ENCODE results near the gene SERINC3.

DNA sequence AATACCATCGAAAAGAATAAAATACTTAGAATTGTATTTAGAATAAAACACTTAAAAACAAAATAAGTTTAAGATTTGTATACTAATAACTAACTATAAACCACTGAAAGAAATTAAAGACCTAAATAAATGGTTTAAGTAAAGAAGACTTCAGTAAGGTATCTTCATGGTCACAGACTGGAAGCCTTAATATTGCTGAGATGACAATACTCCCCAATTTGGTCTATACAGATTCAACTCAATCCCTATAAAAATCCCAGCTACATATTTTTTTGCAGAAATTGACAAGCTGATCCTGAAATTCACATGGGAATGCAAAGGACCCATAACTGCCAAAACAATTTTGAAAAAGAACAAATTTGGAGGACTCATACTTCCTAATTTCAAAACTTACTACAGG lies 18.9 kb downstream of the SERINC3 start:
- TF ChIP-seq ZNF384 (IDR thresholded peaks at IDR 0.05; ENCODE audit: borderline replicate concordance, low read depth, low read length) (no peak), ZBED1 (IDR thresholded peaks at IDR 0.05; ENCODE audit: borderline replicate concordance) (no peak)
- TF ChIP-seq, protein P1, sequence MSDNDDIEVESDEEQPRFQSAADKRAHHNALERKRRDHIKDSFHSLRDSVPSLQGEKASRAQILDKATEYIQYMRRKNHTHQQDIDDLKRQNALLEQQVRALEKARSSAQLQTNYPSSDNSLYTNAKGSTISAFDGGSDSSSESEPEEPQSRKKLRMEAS (IDR thresholded peaks at IDR 0.05; ENCODE audit: low read depth, low read length): no peak
- TF ChIP-seq, protein P2, sequence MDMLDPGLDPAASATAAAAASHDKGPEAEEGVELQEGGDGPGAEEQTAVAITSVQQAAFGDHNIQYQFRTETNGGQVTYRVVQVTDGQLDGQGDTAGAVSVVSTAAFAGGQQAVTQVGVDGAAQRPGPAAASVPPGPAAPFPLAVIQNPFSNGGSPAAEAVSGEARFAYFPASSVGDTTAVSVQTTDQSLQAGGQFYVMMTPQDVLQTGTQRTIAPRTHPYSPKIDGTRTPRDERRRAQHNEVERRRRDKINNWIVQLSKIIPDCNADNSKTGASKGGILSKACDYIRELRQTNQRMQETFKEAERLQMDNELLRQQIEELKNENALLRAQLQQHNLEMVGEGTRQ (IDR thresholded peaks at IDR 0.05; ENCODE audit: borderline replicate concordance, low read depth, low read length): no peak
- TF ChIP-seq, protein P3, sequence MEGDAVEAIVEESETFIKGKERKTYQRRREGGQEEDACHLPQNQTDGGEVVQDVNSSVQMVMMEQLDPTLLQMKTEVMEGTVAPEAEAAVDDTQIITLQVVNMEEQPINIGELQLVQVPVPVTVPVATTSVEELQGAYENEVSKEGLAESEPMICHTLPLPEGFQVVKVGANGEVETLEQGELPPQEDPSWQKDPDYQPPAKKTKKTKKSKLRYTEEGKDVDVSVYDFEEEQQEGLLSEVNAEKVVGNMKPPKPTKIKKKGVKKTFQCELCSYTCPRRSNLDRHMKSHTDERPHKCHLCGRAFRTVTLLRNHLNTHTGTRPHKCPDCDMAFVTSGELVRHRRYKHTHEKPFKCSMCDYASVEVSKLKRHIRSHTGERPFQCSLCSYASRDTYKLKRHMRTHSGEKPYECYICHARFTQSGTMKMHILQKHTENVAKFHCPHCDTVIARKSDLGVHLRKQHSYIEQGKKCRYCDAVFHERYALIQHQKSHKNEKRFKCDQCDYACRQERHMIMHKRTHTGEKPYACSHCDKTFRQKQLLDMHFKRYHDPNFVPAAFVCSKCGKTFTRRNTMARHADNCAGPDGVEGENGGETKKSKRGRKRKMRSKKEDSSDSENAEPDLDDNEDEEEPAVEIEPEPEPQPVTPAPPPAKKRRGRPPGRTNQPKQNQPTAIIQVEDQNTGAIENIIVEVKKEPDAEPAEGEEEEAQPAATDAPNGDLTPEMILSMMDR (IDR thresholded peaks at IDR 0.05 in 2 of 3, conservative IDR thresholded peaks at IDR 0.05 in 1 of 3; ENCODE audit: control insufficient read depth in 2 of 3, extremely low read depth in 1 of 3, insufficient read depth in 1 of 3, low read depth in 3 of 3, low read length in 3 of 3): no peak
